Glomerular visceral epithelial cell (primary cell): Measurements from ENCODE around the gene SNAP29.
"Not testable (repeated sequence)": the region's sequence is repeated elsewhere in the genome, so short reads cannot be mapped to it uniquely, and the experiment has no call there.

Experiments
- DNase-seq: peaks from one replicate; pipeline ENCODE4 v3.0.0-alpha.2; 2016; ENCODE audit errors: extremely low spot score

The SNAP29 gene

GRCh38 chr22:20901093-20902033 is 42.6 kb downstream of the SNAP29 start:
- not testable (repeated sequence) for DNase-seq

- no peak for DNase-seq
These were observed 44.3 kb downstream of the SNAP29 start for GRCh38 chr22:20903093-20903492.

GRCh38 chr22:20904008-20904979 is 45.5 kb downstream of the SNAP29 start:
- DNase-seq: peak; percentile 21

- DNase-seq: no peak
These were observed 46.2 kb downstream of the SNAP29 start for GRCh38 chr22:20904980-20905355.

GRCh38 chr22:20905415-20906386 is 46.9 kb downstream of the SNAP29 start:
- no peak for DNase-seq

- DNase-seq: no peak
These were observed 47.6 kb downstream of the SNAP29 start for GRCh38 chr22:20906387-20906767.

- not testable (repeated sequence) for DNase-seq
These were observed 49.9 kb downstream of the SNAP29 start for GRCh38 chr22:20908717-20909116.

GRCh38 chr22:20909543-20910303 is 50.9 kb downstream of the SNAP29 start:
- no peak for DNase-seq

- no peak for DNase-seq
These were observed 53.7 kb downstream of the SNAP29 start for GRCh38 chr22:20912494-20912893.

- DNase-seq: peak; percentile 97
These were observed 58.4 kb downstream of the SNAP29 start, which contains the start of gene CRKL for GRCh38 chr22:20916916-20917810. TSS of gene CRKL (plus strand) at chr22:20917407. CDS start at chr22:20917935, 528 bp downstream.

- DNase-seq: no peak
These were observed 59.9 kb downstream of the SNAP29 start for GRCh38 chr22:20918663-20919218.

- DNase-seq: no peak
These were observed 60.9 kb downstream of the SNAP29 start for GRCh38 chr22:20919718-20920117.

- DNase-seq: no peak
These were observed 62.0 kb downstream of the SNAP29 start for GRCh38 chr22:20920881-20921203.

- no peak for DNase-seq
These were observed 63.4 kb downstream of the SNAP29 start for GRCh38 chr22:20922141-20922751.

- no peak for DNase-seq
These were observed 67.4 kb downstream of the SNAP29 start for GRCh38 chr22:20926243-20926642.

- no peak for DNase-seq
These were observed 69.2 kb downstream of the SNAP29 start for GRCh38 chr22:20927940-20928572.

- DNase-seq: no peak
These were observed 69.8 kb downstream of the SNAP29 start for GRCh38 chr22:20928573-20928967.

GRCh38 chr22:20930004-20930403 is 71.2 kb downstream of the SNAP29 start:
- DNase-seq: no peak
